HG02798 (cell line): ENCODE results near the gene NTN4.
"Not testable (repeated sequence)": the region's sequence is repeated elsewhere in the genome, so short reads cannot be mapped to it uniquely, and the experiment has no call there.

Source experiments
- ATAC-seq: cut with Tn5 transposase; IDR thresholded peaks from one replicate; pipeline ENCODE4 v1.9.1; 2021; ENCODE audit warnings: mild to moderate bottlenecking; ENCODE audit not compliant: unreplicated experiment, poor library complexity

NTN4 gene

GRCh38 chr12:95802482-95803270 lies 12.1 kb upstream of the NTN4 start:
- ATAC-seq = no peak

DNA sequence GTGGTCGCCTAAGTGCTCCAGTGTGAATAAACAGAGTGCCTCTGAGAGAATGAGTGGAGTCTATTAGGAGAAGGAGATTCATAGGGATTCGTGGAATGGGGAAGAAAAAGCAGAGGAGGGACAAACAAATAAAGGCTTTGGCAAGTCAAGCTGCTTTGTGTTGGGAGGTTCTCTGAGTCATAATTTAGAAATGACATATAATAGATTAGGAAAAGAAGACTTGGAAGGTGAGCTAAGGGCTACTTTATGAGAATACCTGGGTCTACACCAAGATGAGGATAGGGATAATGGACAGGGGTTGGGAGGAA lies 6.4 kb upstream of the NTN4 start:
- ATAC-seq = no peak

DNA sequence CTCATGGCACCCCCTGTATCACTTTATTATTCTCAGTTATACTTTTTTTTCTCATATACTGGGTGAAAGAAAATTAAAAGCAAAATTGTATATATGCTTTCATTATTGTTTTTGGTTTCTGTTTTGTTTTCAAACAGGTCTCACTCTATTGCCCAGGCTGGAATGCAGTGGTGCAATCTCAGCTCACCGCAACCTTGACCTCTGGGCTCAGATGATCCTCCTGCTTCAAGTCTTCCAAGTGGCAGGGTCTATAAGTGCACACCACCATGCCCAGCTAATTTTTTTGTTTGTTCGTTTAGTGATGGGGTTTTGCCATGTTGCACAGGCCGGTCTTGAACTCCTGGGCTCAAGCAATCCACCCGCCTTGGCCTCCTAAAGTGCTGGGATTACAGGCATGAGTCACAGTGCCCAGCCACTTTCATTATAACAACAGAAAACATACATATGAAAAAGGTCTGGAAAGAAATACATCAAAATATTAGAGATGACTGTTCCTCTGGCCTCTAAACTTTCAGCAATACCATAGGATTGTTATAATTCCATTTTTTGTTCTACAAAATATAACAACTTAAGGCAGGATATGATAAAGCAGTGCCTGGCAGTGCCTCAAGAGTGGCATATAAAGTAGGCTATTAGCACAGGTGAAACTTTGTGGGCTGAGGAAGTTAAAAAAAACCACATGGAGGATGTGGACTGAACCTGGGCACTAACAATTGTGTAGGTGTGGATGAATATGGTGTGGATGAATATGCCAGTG lies 5.8 kb upstream of the NTN4 start:
- no peak for ATAC-seq

GRCh38 chr12:95790917-95791849 lies 619 bp upstream of the NTN4 start:
- ATAC-seq = no peak

GRCh38 chr12:95789126-95790032 lies 1.2 kb downstream of the NTN4 start:
- no peak for ATAC-seq

DNA sequence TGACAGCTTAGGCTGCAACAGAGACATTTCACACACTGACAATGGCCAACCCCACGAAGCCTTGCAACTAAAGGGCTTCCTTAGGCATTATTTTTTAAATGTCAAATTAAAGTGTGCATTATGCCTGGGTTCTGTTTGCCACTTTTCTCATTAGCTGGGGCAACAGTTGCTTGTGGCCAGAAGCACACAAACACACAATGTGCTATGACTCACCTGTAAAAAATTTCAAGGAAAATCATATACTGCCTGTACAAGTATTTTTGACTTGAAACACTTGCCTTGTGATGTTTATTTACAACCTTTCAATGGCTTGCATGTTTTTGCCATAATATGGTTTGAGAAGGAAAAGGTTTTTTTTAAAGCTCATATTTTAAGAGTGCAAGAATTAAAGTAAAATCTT lies 1.9 kb downstream of the NTN4 start:
- no peak for ATAC-seq

DNA sequence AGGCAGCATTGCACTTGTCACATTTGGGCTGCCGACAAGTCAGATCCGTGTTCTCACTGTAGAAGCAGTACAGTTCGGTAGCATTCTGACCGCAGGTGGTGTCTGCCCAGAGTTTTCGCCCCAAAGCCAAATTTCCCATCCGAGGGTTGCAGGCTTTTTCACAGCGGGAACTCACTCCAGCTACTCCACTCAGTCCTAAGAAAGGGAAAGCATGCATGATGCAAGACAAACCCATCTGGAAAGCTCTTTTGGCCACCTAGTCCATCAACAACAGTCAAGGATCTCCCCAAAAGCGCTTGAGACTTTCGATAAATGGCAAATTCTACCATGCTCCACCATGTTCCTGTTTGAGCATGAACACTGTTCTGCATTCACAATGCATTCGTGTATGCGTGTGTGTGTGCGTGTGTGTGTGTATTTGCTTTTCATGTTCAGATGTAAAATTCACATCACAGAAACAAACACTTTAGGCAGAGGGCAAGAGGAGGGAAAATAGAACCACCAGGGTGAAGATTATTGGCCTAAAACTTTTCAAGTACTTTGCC lies 3.2 kb downstream of the NTN4 start:
- ATAC-seq = no peak

DNA sequence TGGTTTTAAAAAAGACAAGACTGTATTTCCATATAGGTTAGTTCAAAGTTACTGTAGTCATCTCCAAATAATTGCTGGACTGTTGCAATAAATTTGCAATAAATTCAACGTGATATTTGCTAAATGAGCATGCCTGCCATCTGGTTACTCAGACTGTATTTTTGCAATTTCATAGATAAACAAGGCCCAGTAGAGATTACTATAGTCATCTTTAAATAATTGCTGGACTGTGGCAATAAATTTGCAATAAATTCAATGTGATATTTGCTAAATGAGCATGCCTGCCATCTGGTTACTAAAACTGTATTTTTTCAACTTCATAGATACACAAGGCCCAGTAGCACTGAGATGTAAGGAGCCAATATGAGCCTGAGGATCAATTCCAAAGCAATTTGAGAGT lies 5.6 kb downstream of the NTN4 start:
- ATAC-seq = no peak

GRCh38 chr12:95784286-95784685 lies 6.3 kb downstream of the NTN4 start:
- no peak for ATAC-seq

DNA sequence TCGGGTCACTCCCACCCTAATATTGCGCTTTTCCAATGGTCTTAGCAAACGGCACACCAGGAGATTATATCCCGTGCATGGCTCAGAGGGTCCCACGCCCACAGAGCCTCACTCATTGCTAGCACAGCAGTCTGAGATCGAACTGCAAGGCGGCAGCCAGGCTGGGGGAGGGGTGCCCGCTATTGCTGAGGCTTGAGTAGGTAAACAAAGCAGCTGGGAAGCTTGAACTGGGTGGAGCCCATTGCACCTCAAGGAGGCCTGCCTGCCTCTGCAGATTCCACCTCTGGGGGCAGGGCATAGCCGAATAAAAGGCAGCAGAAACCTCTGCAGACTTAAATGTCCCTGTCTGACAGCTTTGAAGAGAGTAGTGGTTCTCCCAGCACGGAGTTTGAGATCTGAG lies 15.1 kb downstream of the NTN4 start:
- ATAC-seq = not testable (repeated sequence)

DNA sequence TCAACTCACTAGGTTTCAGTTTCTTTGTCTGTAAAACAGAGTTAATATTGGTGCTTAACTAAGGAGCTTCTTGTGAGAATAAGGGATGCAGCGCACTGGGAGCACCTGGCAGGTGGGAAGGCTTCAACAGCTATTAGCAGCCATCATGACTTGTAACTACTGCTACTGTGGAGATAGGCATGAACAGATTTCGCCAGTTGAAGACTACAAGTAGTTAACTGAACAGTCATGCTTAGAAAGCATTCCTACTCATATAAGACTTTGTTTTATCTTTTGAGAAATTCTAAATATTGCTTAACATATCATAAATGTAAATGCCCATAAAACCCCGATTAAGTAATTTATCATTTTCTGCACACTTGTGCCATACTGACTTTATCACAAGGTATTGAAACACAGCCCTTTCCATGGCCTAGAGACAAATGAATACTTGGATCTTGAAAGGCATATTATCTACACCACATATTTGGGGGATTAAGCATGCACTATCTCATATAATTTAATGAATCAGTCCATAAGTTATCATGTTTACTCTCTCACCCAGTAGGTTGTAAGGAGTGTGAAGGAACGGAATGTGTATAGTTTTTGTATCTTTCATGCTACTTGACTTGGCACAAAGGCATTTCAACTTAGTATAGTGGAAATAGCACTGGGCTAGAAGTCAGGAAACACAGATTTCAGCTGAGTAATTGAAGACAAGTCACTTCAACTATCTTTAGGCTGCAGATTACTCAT lies 16.1 kb downstream of the NTN4 start:
- ATAC-seq = no peak

DNA sequence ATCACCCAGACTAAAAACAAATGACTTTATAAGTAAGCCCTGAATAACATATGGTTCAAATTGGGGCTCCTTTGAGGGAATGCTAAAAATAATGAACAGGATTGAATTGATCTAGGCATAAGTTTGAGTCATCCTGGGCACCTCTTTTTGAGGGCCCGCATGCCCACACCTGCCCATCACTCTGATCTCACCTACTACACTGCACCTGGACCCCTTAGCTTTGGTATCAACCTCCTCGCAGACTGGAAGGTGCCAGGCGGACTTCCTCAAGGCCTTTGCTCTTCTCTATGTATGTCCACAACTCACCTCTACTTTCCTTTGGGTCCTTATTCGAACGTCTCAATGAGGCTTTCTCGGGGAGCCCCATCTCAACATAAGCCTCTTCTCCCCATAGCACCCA lies 17.2 kb downstream of the NTN4 start:
- no peak for ATAC-seq

- no peak for ATAC-seq
Observed at GRCh38 chr12:95767703-95768102, 22.9 kb downstream of the NTN4 start.

GRCh38 chr12:95766356-95767019 lies 24.1 kb downstream of the NTN4 start:
- ATAC-seq = no peak

DNA sequence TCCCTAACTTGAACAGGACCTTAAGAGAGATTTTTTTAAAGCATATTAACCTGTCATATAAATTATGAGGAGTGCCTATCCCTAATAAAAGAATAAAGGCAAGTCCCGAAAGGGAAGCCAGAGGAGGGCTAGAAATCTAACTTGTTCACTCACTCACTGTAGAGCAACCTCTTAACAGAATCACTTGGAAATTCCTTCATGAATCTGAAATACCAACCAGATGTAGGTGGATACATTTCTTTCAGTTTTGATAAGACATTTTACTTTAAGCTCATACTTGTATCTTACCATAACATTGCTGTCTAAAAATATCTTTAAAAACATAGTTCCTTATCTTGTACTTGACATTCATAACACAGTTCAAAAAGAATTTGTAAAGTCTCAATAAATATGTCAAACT lies 25.7 kb downstream of the NTN4 start:
- no peak for ATAC-seq

DNA sequence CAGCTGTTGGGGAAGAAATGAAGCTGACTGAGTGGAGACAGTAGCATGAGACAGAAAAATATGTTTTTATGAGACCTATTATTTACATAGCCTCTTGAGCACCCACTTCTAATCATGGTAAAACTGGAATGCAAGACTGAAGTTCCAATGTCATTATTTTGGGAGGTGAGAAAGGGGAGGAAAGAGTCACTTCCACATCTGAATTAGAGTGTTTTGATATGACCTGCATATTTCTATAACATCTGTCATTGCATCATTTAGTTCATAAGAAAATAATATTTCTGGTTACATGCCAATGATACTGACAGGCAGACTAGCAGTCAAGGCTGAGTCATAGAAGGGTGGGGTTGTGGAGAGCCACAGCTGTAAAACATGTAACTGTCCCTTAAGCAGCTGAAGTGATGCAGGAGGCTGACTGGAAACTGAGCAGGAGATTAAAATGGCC lies 26.7 kb downstream of the NTN4 start:
- ATAC-seq = no peak

DNA sequence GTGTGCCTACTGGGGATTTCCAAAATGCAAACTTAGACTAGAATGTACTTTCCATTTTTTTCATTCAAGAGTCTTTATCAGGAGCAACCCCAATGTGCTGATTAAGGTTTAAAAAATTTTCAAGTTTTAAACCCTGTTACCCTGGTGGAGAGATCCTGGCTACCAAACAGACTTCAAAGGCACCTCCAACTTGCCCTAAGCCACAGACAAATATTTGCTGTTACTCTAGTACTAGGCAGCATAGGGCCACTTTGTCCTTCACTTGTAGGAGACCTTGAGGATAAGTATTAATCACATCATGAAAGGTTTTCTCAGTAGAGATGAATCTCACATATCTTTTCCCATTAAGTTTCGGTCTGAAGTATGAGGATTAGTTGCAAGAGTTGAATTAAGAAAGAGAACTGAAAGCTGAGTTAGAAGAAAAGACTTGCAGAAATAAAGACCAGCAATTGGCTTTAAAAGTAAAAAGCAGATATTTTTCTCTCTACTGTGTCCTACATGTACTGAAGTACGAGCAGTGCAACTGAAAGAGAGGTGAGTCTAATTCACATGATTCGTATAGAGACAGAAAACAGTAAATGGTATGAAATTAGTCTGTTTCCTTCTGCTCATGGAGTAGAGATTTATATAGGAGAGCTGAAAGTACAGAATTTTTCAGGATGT lies 28.3 kb downstream of the NTN4 start:
- ATAC-seq = no peak

GRCh38 chr12:95760371-95760770 lies 30.2 kb downstream of the NTN4 start:
- ATAC-seq = no peak
